Endothelial cell of umbilical vein (primary cell): Measurements from ENCODE around the gene LRRN3. TPM values are rescaled to one million over a fixed set of nuclear protein-coding genes. Genes with fewer than 3 reads are reported as not detected.

ENCODE experiments used
- BruUV-seq: library from RNA; stranded (reverse); fragments of 400-500 nt; replicated peaks from 2 replicates; lab custom pipeline; 2021; lab: Mats Ljungman, UMichigan
- CTCF ChIA-PET: fragments of 300-600, 350-600 bp; sonication (Branson Sonifier 250); formaldehyde crosslinking; loops from one replicate; lab custom pipeline; 2021; ENCODE audit warnings: antibody characterized with exemption, inconsistent platforms; lab: Charles Lee
- POLR2A ChIA-PET: fragments of 300-600, 350-600 bp; sonication (Branson Sonifier 250); formaldehyde crosslinking; loops from one replicate; lab custom pipeline; 2021; ENCODE audit warnings: antibody characterized with exemption, inconsistent platforms; lab: Charles Lee
- DNase-seq: peaks from one replicate; pipeline ENCODE4 v3.0.0-alpha.2; 2011; ENCODE audit warnings: low read depth, low spot score
- FAIRE-seq: peaks from 2 replicates; lab custom pipeline; 2011; peaks lifted over from hg19 to GRCh38; lab: Jason Lieb, UNC
- H2AFZ ChIP-seq: 2 replicates; pipeline ENCODE4 v1.6.0; 2012; ENCODE audit warnings: low read depth, low read length, control low read depth, inconsistent platforms
- H3K27ac ChIP-seq: 2 replicates; pipeline ENCODE4 v1.5.1; 2011; ENCODE audit warnings: low read depth, mild to moderate bottlenecking, control low read depth, low read length, moderate library complexity; ENCODE audit not compliant: insufficient read depth
- H3K27me3 ChIP-seq, 2 experiments: 2 replicates each; pipeline versions ENCODE4 v1.6.0 to v1.6.1; 2011; ENCODE audit warnings: low read length in 2 of 2, mixed read lengths in 1 of 2; ENCODE audit not compliant: control insufficient read depth in 2 of 2, insufficient read depth in 2 of 2
- H3K36me3 ChIP-seq, 2 experiments: 2 replicates in 1 of 2; 3 replicates in 1 of 2; pipeline ENCODE4 v1.5.1; 2011; ENCODE audit warnings: low read length in 2 of 2, mild to moderate bottlenecking in 1 of 2, moderate library complexity in 1 of 2; ENCODE audit not compliant: control insufficient read depth in 2 of 2, insufficient read depth in 2 of 2; ENCODE audit errors: extremely low read depth in 1 of 2
- H3K4me1 ChIP-seq: 3 replicates; pipeline ENCODE4 v1.5.1; 2011; ENCODE audit warnings: mild to moderate bottlenecking, low read length; ENCODE audit not compliant: control insufficient read depth, insufficient read depth; ENCODE audit errors: extremely low read depth
- H3K4me2 ChIP-seq: 2 replicates; pipeline ENCODE4 v1.6.1; 2011; ENCODE audit warnings: low read length, control low read depth, mixed read lengths; ENCODE audit not compliant: insufficient read depth
- H3K4me3 ChIP-seq, 3 experiments: fragments of 200-600 bp in 1 of 3; sonication (generic), shearing (Covaris generic) in 1 of 3; replicated peaks in 1 of 3; 2 replicates each; pipeline ENCODE4 v1.5.1; 2011 to 2016; ENCODE audit warnings: control low read depth in 3 of 3, low read length in 3 of 3, mild to moderate bottlenecking in 2 of 3, inconsistent platforms in 1 of 3, low read depth in 1 of 3, moderate library complexity in 1 of 3; ENCODE audit not compliant: insufficient read depth in 1 of 3
- H3K79me2 ChIP-seq: 2 replicates; pipeline ENCODE4 v1.6.0; 2012; ENCODE audit warnings: low read length, inconsistent platforms; ENCODE audit not compliant: control insufficient read depth, insufficient read depth
- H3K9ac ChIP-seq: replicated peaks from 2 replicates; pipeline ENCODE3; 2011; ENCODE audit warnings: low read length, control low read depth; ENCODE audit not compliant: insufficient read depth; ENCODE audit errors: extremely low read depth
- H3K9me1 ChIP-seq: replicated peaks from 3 replicates; pipeline ENCODE4 v1.6.0; 2011; ENCODE audit warnings: mild to moderate bottlenecking, low read length; ENCODE audit not compliant: control insufficient read depth, insufficient read depth; ENCODE audit errors: extremely low read depth
- H3K9me3 ChIP-seq: replicated peaks from 2 replicates; pipeline ENCODE4 v1.5.1; 2012; ENCODE audit warnings: low read length, inconsistent platforms; ENCODE audit not compliant: control insufficient read depth, insufficient read depth
- H4K20me1 ChIP-seq: replicated peaks from 2 replicates; pipeline ENCODE3; 2011; ENCODE audit warnings: mild to moderate bottlenecking, low read length; ENCODE audit not compliant: control insufficient read depth, insufficient read depth; ENCODE audit errors: extremely low read depth
- CTCF ChIP-seq, 2 donors: IDR thresholded peaks; 1 replicate in 1 of 2; 2 replicates in 1 of 2; pipeline ENCODE4 v1.5.1; 2011; ENCODE audit warnings: low read length in 2 of 2, mild to moderate bottlenecking in 2 of 2, moderate library complexity in 2 of 2, control low read depth in 1 of 2, inconsistent platforms in 1 of 2, low read depth in 1 of 2; ENCODE audit not compliant: insufficient read depth in 1 of 2; ENCODE audit errors: extremely low read depth in 1 of 2
- EZH2 ChIP-seq: IDR thresholded peaks from 2 replicates; pipeline ENCODE4 v1.6.1; 2012; ENCODE audit warnings: borderline replicate concordance, low read depth, mild to moderate bottlenecking, moderate library complexity, low read length, inconsistent platforms; ENCODE audit not compliant: severe bottlenecking
- FOS ChIP-seq: IDR thresholded peaks from 2 replicates; pipeline ENCODE4 v1.6.1; 2011; ENCODE audit warnings: mild to moderate bottlenecking, low read length, moderate library complexity, borderline replicate concordance; ENCODE audit not compliant: insufficient read depth
- GATA2 ChIP-seq: IDR thresholded peaks from 2 replicates; pipeline ENCODE4 v1.7.0; 2011; ENCODE audit warnings: low read depth, mild to moderate bottlenecking, moderate library complexity, mixed read lengths, low read length; ENCODE audit not compliant: insufficient read length, insufficient read depth
- JUN ChIP-seq: IDR thresholded peaks from 2 replicates; pipeline ENCODE4 v1.6.1; 2011; ENCODE audit warnings: borderline replicate concordance, low read depth; ENCODE audit not compliant: insufficient read length, insufficient read depth
- MAX ChIP-seq: IDR thresholded peaks from 2 replicates; pipeline ENCODE4 v1.6.1; 2011; ENCODE audit not compliant: insufficient read depth, insufficient read length
- POLR2A ChIP-seq: IDR thresholded peaks from 2 replicates; pipeline ENCODE4 v1.6.1; 2012; ENCODE audit warnings: low read depth, mild to moderate bottlenecking, control low read depth, low read length
- POLR2AphosphoS5 ChIP-seq: IDR thresholded peaks from 2 replicates; pipeline ENCODE4 v1.6.1; 2012; ENCODE audit warnings: low read depth, mild to moderate bottlenecking, control low read depth, low read length, moderate library complexity; ENCODE audit not compliant: insufficient read depth
- dilution Hi-C: fragments of 300-500 bp; cut with MboI; formaldehyde crosslinking; loops from one replicate; pipeline ENCODE4 v1.15.0; 2019; ENCODE audit warnings: low sequenced_read_pairs; ENCODE audit not compliant: extremely low pct_ligation_motif_present
- intact Hi-C: fragments of 100-400 bp; cut with micrococcal nuclease; formaldehyde crosslinking; loops from one replicate; pipeline ENCODE4 v1.10.0; 2022
- polyA plus RNA-seq, 4 experiments: library from polyadenylated mRNA; depleted of rRNA in 3 of 4; stranded (reverse) in 3 of 4; unstranded in 1 of 4; fragments of >200 nt; gene quantifications; 2 replicates each; pipeline versions ENCODE4 v1.2.1 to v1.2.3, GENCODE V29; 2011 to 2012; ENCODE audit warnings: missing spikeins in 1 of 4
- total RNA-seq: library from RNA; stranded (reverse); gene quantifications from 2 replicates; pipeline ENCODE4 v1.2.3, GENCODE V29; 2021

LRRN3 gene
- total and polyA plus RNA-seq, 2 donors (not counting 3 experiments of a cell fraction or from before 2014, with no cell fraction given): not detected

- Histone ChIP-seq H3K9me3 (no peaks in the 10 kb centered on the region), H3K9me1 (no peaks in the 10 kb centered on the region), H3K4me2 (no peak overlapping the region), H3K36me3 (no peaks in the 10 kb centered on the region), H2AFZ (peak overlapping the region; percentile 32), H4K20me1 (no peaks in the 10 kb centered on the region), H3K4me3 (no peak overlapping the region), H3K4me1 (peaks cover 4% of the 10 kb centered on the region), H3K9ac (no peak overlapping the region), H3K27me3 (no peaks in the 10 kb centered on the region), H3K27ac (no peak overlapping the region), H3K79me2 (no peaks in the 10 kb centered on the region)
- intact Hi-C loops: no loop called here
- ChIA-PET CTCF (interaction anchor here (1.5 kb wide), 1 partner anchor 8 kb away, joined by 3 read pairs; no protein-coding TSS in a partner anchor), POLR2A (no interaction called here)
- TF ChIP-seq EZH2: no peak
- TF ChIP-seq POLR2A: no peak
- no peak for TF ChIP-seq POLR2AphosphoS5
- no peak for TF ChIP-seq JUN
- TF ChIP-seq CTCF (IDR thresholded peaks at IDR 0.05; ENCODE audit: extremely low read depth in 1 of 2, insufficient read depth in 1 of 2, low read depth in 1 of 2, low read length in 2 of 2): no peak
- peak; percentile 27 for TF ChIP-seq FOS
- no peak for TF ChIP-seq MAX
- no peak for TF ChIP-seq GATA2
- FAIRE-seq (peak; percentile 63), DNase-seq (peak; percentile 60)
- dilution Hi-C loops: no loop called here
- no TSS peak for BruUV-seq
Measured at GRCh38 chr7:111041577-111041976, 49.4 kb upstream of the LRRN3 start.
